Measurements from ENCODE around the gene PKD1.

Gene PKD1

DNA sequence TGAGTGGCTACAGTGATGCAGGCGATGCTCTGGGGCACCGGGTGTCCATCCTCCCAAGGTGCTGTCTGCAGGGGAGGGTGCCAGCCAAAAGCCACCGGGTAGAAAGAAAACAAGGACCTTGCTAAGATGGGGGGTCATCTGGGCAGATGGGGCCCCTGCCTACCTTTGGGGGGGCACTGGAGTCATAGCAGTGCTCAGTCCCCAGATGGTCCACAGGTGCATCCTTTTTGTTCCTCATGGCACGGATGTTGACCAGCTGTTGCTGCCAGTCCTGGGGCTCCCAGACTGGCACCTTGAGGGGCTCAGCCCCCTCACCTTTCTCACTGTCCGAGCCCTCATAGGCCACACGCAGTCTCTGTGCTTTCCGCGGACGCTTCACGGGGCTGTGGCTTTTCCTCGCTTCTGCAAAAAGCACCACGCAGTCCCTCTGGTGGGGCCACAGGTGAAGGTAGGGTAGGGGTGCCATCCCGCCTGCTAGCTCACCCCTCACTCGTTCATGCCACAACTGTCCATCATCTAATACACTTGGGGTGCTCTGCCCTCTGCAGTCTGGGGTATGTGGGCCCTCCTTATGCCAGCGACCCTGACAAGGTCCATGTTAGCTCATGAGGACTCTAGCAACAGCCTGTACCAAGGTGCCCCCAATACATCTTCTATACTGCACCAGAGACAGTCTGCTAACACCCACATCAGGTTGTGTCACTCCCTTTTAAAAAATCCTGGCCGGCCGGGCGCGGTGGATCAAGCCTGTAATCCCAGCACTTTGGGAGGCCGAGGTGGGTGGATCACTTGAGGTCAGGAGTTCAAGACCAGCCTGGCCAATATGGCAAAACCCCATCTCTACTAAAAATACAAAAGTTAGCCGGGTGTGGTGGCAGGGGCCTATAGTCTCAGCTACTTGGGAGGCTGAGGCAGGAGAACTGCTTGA lies 89.5 kb downstream of the PKD1 start:
- DNase-seq (ENCODE audit: low spot score): no peak

DNA sequence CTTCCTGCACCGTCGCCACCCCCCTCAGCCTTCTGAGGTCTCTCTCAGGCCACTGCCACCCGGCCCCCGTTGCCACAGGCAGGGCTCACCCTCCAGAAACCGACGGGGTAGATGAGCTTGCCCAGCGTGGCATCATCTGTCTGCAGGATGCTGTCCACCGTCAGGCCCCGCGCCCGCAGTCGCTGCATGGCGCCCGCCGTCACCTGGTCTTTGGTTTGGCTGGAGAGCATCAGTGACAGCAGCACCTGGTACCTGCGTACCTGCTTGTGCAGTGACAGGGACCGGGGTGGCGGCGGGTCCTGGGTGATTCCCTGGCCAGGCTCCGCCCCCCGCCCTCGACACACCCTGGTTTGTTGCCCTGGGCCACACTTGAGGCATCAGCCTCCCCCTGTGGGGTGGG lies 91.2 kb downstream of the PKD1 start:
- DNase-seq (ENCODE audit: low spot score): no peak

DNA sequence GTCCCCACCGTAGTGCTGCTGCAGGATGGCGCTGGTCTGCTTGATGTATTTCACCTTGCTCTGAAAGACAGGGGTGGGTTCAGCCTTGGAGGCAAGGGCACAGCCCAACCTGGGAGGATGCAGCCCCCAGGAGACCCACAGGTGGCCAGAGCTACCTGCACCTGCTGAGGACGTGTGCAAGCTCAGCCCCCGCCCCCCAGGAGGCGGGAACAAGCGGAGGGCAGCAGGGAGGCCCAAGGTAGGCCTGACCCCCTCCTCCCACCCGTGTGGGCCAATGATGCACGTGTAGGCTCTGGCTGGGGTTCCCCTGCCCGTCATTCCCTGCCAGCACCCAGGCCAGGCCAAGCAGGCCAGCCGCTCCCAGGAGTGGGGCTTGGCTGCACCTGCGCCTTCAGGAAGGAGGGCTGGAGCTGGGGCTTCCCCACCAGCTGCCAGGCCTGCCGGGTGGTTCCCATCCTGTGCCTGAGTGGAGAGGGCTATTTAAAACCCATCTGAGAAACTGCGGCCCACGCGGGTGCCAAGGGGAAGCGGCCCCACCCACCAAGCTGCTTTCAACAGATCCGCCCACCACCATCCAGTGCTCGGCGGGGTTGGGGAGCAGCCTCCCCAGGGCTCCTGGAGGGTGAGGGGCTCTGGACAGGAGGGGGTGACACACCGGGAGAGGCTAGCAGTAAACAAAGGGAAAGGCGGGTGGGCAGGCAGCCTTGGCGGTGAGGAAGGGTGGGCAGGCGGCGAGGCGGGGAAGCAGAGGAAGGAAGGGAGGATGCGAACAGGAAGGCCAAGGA lies 91.8 kb downstream of the PKD1 start:
- DNase-seq (ENCODE audit: low spot score): no peak

DNA sequence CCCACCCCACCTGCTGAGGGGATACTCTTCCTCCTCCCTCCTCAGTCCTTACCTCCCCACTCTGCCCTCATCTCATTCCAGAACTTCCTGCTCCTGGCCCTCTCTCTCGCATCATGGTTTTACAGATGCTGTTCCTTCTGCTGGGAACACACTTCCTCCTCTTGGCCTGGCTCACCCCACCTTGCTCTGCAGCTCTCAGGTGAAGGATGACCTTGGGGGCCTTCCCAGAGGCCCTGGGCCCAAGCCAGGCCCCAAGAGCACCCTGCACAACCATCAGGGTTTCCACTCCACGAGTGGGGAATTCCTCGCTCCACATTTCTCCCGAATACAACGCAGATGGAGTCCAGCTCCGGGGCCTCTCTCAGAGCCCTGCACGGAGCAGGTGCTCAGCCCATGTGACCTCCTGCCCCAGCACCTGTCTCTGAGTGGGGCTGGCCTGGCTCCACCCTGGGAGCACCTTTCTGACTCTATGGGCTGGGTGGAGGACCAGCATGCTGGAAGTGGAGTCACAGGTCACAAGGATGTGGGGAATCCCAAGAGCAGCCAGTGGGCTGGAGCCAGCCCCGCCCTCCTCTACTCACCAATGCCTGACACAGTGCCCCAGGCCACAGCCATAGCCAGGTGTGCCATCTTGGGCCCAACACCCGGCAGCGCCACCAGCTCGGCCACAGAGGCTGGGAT lies 92.6 kb downstream of the PKD1 start:
- DNase-seq (ENCODE audit: low spot score): no peak

DNA sequence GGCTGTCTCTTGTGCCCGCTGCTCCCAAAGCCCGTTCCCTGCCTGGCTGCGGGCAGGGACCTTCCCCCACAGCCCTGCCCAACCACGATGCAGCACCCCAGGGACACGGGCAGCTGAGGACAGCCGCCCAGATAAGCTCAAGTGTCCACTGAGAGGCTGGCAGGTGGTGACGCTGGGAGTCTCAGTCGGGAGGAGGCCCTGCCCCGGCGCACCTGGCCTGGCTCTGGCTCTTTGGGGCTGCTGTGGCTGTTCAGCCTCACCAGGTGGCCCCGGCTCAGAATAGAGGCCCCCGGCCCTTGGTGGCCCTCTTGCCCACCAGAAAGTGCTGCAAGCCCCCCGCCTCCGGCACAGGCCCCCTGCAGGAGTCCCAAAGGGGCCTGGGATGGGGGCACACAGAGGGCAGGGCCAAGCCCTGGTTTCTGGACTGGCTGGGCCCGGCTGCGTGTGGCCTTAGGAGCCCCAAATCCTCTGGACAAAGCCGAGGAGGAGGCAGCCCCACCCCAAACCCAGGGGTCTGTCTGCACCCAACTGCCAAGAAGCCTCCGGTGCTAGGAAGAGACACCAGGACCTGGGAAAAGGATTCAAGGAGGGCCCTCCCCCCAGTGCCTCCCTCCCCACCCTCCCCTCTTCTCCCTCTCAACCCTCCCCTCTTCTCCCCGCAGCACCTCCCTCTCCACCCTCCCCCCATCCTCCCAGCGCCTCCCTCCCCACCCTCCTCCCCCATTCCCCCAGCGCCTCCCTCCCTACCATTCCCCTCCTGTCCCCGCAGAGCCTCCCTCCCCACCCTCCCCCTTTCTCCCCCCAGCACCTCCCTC lies 93.3 kb downstream of the PKD1 start:
- DNase-seq (ENCODE audit: low spot score): no peak

DNA sequence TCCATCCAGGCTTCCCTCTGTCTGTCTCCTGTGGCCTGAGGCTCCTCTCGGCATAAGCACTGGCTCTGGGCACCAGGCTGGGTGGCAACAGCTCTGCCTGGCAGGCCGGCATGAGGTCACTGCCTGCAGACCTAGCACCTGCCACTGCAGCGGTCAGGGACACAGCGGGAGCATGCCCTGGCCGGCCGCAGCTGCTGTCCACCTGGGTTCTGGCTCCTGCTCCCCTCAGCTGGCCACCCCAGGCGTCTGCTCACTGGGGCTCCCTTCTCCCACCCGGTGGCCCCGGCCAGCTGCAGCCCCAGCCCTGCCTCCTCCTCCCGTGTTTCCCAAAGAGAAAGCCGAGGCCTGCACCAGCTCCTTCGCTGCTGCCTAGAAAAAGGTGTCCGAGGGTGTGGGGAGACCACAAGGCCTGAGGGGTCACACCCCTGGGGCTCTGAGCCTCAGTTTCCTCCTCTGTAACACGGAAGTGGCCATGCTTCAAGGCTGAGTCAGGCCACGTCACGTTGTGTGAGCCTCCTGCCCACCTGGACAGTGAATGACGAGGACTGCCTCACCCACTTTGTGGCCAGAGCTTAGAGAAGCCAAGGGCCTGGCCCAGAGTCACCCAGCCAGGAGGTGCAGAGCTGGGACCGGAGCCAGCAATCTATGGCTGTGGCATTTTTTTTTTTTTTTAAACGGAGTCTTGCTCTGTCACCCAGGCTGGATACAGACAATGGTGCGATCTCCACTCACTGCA lies 94.7 kb downstream of the PKD1 start:
- DNase-seq (ENCODE audit: low spot score): no peak

DNA sequence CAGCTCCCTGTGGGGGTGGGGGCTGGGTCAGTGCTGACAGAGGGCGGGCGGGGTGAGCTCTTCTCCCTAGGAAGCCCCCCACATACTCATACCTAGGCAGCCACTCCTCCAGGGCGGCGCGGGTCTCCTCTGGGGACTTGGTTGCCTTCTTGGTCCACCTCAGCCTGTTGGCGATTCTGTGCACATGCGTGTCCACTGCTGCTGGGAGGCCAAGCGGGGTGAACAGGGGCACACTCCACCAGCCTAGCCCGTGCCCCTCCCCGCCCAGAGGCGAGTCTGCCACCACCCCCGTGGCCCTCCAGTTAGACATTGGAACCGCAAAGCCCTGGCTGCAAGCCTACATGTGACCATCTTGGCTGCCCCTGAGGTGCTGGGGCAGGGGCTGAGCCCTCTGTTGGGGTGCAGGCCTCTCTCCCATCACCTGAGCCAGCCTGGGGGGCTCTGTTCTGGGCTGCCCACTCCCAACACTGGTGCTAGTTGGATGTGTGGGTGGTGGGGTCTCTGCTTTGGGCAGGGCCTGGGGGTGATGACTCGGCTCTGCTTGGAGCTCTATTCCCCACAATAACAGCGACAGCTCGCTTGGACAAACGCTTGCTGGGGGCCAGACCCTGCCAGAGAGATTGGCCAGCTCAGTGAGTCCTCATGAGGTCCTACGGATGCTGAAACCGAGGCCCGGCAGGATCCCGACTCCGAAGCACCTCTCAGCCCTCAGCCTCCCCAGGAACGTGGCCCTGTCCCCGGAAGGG lies 95.5 kb downstream of the PKD1 start:
- no peak for DNase-seq (ENCODE audit: low spot score)

DNA sequence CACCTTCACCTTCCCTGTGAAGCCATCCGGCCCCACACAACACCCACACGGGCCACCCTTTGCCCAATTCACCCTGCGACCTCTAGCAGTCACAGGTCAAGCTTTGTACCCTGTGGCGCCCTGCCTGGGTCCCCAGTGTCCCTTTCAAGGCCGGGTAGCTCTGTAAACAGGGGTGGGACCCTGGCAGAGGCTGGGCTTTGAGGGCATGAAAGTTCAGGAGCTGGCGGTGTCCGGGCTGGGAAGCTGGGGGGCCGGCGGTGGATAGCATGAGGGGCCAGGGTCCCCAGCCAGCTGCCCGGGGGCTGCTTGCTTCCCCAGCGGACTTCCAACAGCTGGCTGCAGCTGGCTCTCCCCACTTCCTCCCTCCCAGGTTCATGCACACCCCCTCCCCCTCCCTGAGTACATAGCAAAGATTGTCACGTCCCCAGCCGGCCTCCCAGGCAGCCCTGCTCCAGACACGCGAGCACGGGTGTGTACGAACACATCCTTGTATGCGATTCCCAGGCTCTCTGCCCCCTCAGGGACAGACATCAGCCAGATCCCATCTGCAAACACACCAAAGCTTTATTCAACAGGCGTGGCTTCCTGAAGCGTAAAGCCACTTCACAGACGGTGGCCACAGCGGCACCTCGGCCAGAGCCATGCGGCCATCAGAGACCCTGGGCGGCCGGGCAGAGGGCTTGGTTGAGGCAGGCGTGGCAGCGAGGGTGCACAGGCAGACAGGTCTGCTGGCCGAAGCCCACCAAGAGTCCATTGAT lies 96.2 kb downstream of the PKD1 start:
- peak; percentile 98 for DNase-seq (ENCODE audit: low spot score)

All from hepatic stellate cell (primary cell).